BLaER1 treated with 17β-estradiol and CSF1 and Interleukin-3, amounts not matched to agents 10 nM and 100 nM (cell line): ENCODE measurements around the gene PER2.

ENCODE experiments used
- H3K27ac ChIP-seq, 11 experiments: shearing (Covaris generic); formaldehyde crosslinking; 2 replicates each; pipeline ENCODE4 v1.8.1; 2022
- H3K27me3 ChIP-seq, 11 experiments: shearing (Covaris generic); formaldehyde crosslinking; 2 replicates each; pipeline ENCODE4 v1.8.1; 2022
- H3K36me3 ChIP-seq, 11 experiments: shearing (Covaris generic); formaldehyde crosslinking; 2 replicates each; pipeline ENCODE4 v1.8.1; 2022
- H3K4me1 ChIP-seq, 10 experiments: shearing (Covaris generic); formaldehyde crosslinking; 2 replicates each; pipeline ENCODE4 v1.8.1; 2022
- H3K4me2 ChIP-seq, 11 experiments: shearing (Covaris generic); formaldehyde crosslinking; 2 replicates each; pipeline ENCODE4 v1.8.1; 2022
- H3K4me3 ChIP-seq, 10 experiments: shearing (Covaris generic); formaldehyde crosslinking; 2 replicates each; pipeline ENCODE4 v1.8.1; 2022
- H3K9ac ChIP-seq, 11 experiments: shearing (Covaris generic); formaldehyde crosslinking; 2 replicates each; pipeline ENCODE4 v1.8.1; 2022
- H3K9me3 ChIP-seq, 11 experiments: shearing (Covaris generic); formaldehyde crosslinking; replicated peaks in 1 of 11; 2 replicates each; pipeline ENCODE4 v1.8.1; 2022
- H4K20me1 ChIP-seq, 11 experiments: shearing (Covaris generic); formaldehyde crosslinking; 2 replicates each; pipeline ENCODE4 v1.8.1; 2022
- Cebpa-rat ChIP-seq, 11 experiments: shearing (Covaris generic); IDR thresholded peaks; 2 replicates each; pipeline ENCODE4 v1.8.1; 2022

Gene PER2

DNA sequence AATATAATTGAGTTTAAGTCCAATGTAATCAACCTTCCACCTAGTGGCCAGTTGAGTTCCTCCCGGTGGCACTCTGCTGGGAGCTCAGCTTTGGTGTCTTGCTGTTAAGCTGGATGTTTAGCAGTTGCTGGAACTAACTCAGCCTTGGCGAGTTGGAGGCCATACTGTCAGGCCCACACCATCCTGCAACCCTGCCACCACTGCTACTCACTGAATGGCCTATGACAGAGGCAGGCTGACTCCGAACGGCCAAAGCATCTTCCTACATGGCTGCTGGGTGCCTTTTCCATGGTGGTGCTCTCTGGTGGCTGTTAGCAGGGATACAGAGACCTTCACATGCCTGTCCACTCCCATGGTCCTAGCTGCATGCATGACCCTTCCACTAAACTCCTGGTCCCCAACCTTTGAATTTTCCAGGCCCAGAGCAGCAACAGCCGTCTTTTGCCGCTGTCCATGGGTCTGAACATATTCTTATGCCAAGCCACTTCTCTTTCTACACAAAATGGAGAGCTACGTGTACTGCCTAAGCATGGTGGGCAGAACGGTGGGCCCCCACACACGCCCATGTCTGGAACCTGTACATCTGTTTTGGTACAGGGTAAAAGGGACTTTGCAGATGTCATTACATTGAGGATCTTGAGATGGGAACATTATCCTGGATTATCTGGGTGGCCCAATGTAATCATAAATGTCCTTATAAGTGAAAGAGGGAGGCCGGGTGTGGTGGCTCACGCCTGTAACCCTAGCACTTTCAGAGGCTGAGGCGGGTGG lies 16.9 kb upstream of the PER2 start:
- H3K9ac ChIP-seq = no peak overlapping the region
- H3K27ac ChIP-seq = no peak overlapping the region
- H4K20me1 ChIP-seq = no peaks in the 10 kb centered on the region; a peak in 1 of 22 replicates
- no peaks in the 10 kb centered on the region for H3K27me3 ChIP-seq
- TF ChIP-seq Cebpa-rat (IDR thresholded peaks at IDR 0.05) = no peak
- peaks cover 0 to 6% (median 0%) of the 10 kb centered on the region in 11 experiments; a peak in 1 of 22 replicates for H3K9me3 ChIP-seq
- peaks cover 0 to 19% (median 11%) of the 10 kb centered on the region in 10 experiments; a peak in 13 of 20 replicates for H3K4me1 ChIP-seq
- no peak overlapping the region for H3K4me2 ChIP-seq
- no peak overlapping the region for H3K4me3 ChIP-seq
- no peaks in the 10 kb centered on the region for H3K36me3 ChIP-seq

DNA sequence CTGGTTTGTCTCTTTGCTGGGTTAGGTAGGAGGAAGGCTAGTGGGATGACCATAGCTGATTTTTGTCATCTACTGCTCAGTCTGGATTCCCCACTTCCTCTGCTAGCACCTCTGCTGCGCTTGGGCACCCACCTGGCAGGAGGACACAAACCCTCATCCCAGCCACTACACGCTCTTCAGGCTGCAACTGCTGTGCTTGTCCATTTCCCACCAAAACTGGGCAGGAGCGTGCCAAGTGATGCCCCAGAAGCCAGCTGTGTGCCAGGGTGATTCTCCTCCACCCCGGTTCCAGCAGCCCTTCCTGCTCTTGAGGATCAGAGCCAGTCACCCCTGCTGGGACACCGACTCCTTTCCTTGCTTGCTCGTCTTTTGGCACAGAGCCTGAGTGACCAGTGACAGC lies 15.7 kb upstream of the PER2 start:
- H3K4me3 ChIP-seq = no peak overlapping the region
- H4K20me1 ChIP-seq = no peaks in the 10 kb centered on the region; a peak in 1 of 22 replicates
- no peaks in the 10 kb centered on the region for H3K27me3 ChIP-seq
- H3K4me2 ChIP-seq = no peak overlapping the region
- TF ChIP-seq Cebpa-rat (IDR thresholded peaks at IDR 0.05) = no peak
- 0 out of 22 replicates have a peak, but pooled peaks cover 0 to 6% (median 0%) of the 10 kb centered on the region in 11 experiments for H3K9me3 ChIP-seq
- no peak overlapping the region for H3K27ac ChIP-seq
- H3K9ac ChIP-seq = no peak overlapping the region
- H3K4me1 ChIP-seq = peaks cover 0 to 15% (median 10%) of the 10 kb centered on the region in 10 experiments; a peak in 13 of 20 replicates
- no peaks in the 10 kb centered on the region for H3K36me3 ChIP-seq

DNA sequence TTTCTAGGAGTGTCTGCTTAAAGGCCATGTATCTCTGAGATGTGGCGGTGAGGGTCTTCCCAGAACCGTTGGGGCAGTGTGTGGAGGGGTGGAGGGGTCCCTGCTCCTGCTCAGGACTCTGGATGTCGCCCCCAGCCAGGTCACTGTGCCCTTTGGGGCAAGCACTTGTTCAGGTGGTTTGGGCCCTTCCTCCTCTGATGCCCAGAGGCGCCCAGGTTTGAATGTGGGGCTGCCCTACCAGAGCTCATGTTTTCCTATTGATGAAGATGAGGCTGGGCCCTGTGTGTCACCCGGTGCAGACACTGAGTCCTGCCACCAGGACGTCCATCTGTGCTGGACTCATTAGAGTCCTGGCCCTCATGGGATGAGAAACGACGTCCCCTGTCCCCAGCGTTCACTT lies 14.3 kb upstream of the PER2 start:
- Histone ChIP-seq H4K20me1 (no peaks in the 10 kb centered on the region; a peak in 1 of 22 replicates), H3K4me3 (no peak overlapping the region), H3K4me1 (peaks cover 0 to 15% (median 10%) of the 10 kb centered on the region in 10 experiments; a peak in 13 of 20 replicates), H3K9me3 (no peaks in the 10 kb centered on the region), H3K36me3 (no peaks in the 10 kb centered on the region), H3K4me2 (no peak overlapping the region), H3K9ac (no peak overlapping the region), H3K27ac (no peak overlapping the region), H3K27me3 (no peaks in the 10 kb centered on the region)
- no peak for TF ChIP-seq Cebpa-rat (IDR thresholded peaks at IDR 0.05)

DNA sequence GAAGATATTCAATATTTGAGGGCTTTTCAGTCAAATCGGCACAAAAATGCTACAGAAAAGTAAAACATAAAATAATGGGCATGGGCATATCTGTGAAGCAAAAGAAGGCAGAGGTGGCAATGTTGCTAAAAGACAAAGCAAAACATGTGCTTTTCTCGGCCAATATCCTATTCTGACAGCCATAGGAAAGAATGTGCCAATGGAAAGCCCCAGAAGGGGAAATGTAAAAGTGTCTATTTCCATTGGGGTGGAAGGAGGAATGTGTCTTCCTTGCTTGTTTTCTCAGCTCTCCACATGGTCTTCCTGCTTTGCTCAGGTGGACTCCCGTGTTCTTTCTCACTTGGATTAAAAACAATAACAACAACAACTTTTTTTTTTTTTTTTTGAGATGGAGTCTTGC lies 13.7 kb upstream of the PER2 start:
- Histone ChIP-seq H3K4me2 (no peak overlapping the region), H3K36me3 (no peaks in the 10 kb centered on the region), H4K20me1 (no peaks in the 10 kb centered on the region; a peak in 1 of 22 replicates), H3K27me3 (no peaks in the 10 kb centered on the region), H3K4me1 (peaks cover 0 to 13% (median 10%) of the 10 kb centered on the region in 10 experiments; a peak in 13 of 20 replicates), H3K9me3 (no peaks in the 10 kb centered on the region), H3K4me3 (no peak overlapping the region), H3K27ac (no peak overlapping the region), H3K9ac (no peak overlapping the region)
- TF ChIP-seq Cebpa-rat (IDR thresholded peaks at IDR 0.05) = no peak

DNA sequence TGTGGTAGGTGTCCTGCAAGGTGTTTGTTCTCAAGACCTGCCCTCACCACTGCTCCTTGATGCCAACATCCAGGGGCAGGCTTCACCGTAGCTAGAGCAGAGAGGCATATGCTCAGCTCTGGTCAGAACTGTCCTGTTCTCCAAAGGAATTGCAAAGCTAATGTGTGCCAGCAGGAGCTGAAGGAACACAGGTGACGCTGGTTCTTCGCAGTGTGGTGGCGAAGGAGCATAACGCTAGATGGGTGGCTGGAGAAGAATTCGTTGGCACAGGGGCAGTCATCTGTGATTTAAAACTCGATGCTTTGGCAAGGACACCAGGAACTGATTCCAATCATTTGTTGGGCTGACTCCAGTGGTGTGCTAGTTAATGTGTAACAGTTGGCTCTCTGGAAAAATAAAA lies 11.4 kb upstream of the PER2 start:
- no peak for TF ChIP-seq Cebpa-rat (IDR thresholded peaks at IDR 0.05)
- H3K4me3 ChIP-seq = no peak overlapping the region
- no peaks in the 10 kb centered on the region for H4K20me1 ChIP-seq
- H3K4me2 ChIP-seq = no peak overlapping the region
- H3K4me1 ChIP-seq = no peaks in the 10 kb centered on the region
- H3K36me3 ChIP-seq = no peaks in the 10 kb centered on the region
- no peak overlapping the region for H3K9ac ChIP-seq
- no peaks in the 10 kb centered on the region for H3K9me3 ChIP-seq
- no peak overlapping the region for H3K27ac ChIP-seq
- H3K27me3 ChIP-seq = no peaks in the 10 kb centered on the region

DNA sequence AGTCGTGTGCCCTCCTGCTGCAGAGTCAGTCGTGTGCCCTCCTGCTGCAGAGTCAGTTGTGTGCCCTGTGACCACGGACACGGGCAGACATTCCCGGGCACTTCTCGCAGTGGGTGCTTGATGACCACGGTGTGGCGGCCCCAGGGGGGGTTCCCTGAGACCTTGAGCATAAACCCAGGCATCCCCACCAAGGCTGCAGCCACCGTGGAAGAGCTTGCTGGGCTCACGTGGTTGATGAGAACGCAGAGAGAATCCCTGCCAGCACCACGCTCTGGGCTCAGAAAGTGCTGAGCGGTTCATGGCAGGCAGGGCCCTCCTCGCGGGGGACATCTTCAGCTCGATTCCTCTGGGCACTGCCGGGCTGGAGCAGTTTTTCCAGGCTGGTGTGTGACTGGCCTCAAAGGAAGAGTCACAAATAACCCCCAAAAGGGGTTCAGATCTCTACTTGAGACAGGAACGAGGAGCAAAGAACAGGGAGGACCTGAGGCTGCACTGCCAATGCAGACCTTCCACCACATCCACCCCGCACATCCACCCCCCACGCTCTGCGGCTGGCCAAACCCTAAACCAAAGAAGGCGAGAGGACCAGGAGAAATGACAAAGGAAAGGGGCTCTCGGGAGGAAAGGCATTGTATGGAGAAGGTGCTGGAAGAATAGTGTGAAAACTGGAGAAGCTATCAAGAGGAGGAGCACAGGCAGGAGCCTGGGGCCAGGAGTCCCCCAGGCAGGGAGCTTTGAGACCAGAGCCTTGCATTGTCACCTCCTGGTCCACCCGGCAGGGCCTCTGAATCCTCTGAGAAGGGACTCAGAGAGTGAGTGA lies 8.4 kb upstream of the PER2 start:
- Histone ChIP-seq H3K27me3 (no peaks in the 10 kb centered on the region), H3K9me3 (no peaks in the 10 kb centered on the region), H3K4me3 (no peak overlapping the region), H3K4me1 (peaks cover 0 to 6% (median 4%) of the 10 kb centered on the region in 10 experiments; a peak in 5 of 20 replicates), H3K27ac (no peak overlapping the region), H3K36me3 (no peaks in the 10 kb centered on the region), H3K4me2 (no peak overlapping the region), H3K9ac (no peak overlapping the region), H4K20me1 (no peaks in the 10 kb centered on the region)
- no peak for TF ChIP-seq Cebpa-rat (IDR thresholded peaks at IDR 0.05)

DNA sequence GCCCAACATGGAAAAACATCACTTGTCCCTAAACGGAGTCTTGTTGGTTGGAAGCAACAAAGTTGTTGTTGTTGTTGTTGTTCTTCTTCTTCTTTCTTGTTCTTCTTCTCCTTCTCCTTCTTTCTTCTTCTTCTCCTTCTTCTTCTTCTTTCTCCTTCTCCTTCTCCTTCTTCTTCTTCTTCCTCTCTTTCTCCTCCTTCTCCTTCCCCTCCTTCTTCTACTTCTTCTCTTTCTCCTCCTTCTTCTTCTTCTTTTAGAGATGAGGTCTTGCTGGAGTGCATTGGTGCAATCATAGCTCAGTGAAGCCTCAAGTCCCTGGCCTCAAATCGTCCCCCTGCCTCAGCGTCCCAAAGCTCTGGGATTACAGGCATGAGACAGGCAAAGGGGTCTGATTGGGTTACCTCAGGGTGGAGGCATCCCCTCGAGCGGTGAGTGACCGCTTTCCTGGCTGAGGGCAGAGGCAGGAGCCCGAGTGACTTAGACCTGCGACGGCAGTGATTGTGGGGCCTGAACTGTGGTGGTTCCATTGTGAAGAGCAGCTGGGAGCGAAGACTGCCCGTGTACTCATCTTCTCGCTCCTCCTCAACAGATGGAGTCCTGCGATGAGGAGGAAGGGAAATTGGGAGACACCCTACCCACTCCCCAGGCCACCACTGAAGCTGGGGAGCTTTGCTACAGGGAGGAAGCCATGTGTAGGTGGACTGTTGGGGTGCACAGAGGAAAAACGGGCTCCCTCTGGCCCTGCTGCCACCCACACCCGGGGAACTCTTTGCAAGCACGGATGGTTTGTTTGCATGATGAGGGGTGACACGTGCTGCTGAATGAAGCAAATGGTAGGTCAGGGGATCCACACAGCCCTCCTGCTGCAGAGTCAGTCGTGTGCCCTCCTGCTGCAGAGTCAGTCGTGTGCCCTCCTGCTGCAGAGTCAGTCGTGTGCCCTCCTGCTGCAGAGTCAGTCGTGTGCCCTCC lies 7.0 kb upstream of the PER2 start:
- H3K9me3 ChIP-seq = no peaks in the 10 kb centered on the region
- no peak overlapping the region for H3K4me3 ChIP-seq
- no peak for TF ChIP-seq Cebpa-rat (IDR thresholded peaks at IDR 0.05)
- no peaks in the 10 kb centered on the region for H3K36me3 ChIP-seq
- H3K27ac ChIP-seq = no peak overlapping the region
- no peaks in the 10 kb centered on the region for H3K27me3 ChIP-seq
- H3K4me1 ChIP-seq = peaks cover 0 to 18% (median 10%) of the 10 kb centered on the region in 10 experiments; a peak in 12 of 20 replicates
- H3K4me2 ChIP-seq = no peak overlapping the region; a peak in 1 of 22 replicates
- no peaks in the 10 kb centered on the region; a peak in 1 of 22 replicates for H4K20me1 ChIP-seq
- H3K9ac ChIP-seq = no peak overlapping the region

DNA sequence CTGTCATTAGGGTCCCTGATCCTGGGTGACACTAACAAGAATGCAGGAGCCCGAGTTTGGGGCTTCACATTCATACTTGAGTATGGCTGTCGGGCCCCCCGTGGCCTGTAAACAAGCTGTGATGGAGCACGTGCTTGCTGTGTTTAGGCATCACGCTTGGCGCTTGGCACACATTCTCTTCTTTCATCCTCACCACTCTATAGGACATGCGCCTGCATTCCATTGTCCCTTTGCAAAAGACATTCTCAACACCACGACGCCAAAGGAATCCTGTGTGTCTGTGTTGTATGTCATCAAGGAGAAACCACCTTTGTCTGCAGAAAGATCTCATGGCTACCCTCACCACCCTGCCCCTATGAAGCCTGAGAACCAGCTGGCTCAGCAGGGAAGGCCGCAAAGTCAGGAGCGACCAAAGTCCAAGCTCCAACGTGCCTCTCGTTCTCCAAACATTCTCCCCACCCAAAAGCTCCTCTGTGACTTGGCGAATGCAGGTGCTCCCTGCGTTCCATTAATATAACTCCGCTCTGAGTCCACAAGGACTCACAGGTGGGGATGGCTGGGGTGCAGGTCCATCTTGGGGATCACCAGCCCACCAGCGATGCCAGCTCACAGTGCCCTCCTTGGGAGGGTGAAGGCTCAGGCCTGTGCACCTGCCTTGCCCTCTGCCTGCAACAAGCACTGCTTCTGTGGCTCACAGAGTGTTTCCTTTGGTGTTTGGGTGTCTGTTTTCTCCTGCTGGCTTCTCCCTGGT lies 6.2 kb upstream of the PER2 start:
- H3K9ac ChIP-seq = no peak overlapping the region
- peaks cover 7 to 26% (median 18%) of the 10 kb centered on the region in 10 experiments for H3K4me1 ChIP-seq
- H3K4me2 ChIP-seq = no peak overlapping the region
- no peak overlapping the region for H3K4me3 ChIP-seq
- no peaks in the 10 kb centered on the region for H3K9me3 ChIP-seq
- no peaks in the 10 kb centered on the region for H3K36me3 ChIP-seq
- no peak overlapping the region for H3K27ac ChIP-seq
- no peaks in the 10 kb centered on the region; a peak in 1 of 22 replicates for H4K20me1 ChIP-seq
- no peaks in the 10 kb centered on the region for H3K27me3 ChIP-seq
- TF ChIP-seq Cebpa-rat (IDR thresholded peaks at IDR 0.05) = no peak
